Measurements from ENCODE around the gene FAM3C.

Gene FAM3C

GRCh38 chr7:121313793-121314676 lies 82.1 kb downstream of the FAM3C start:
- TF ChIP-seq CTCF (IDR thresholded peaks at IDR 0.05; ENCODE audit: low read depth, low read length): no peak
- Histone ChIP-seq H3K27ac (no peak overlapping the region; the same call in 1 of the 2 replicates), H3K27me3 (ENCODE audit: insufficient read depth, low read depth, severe bottlenecking) (no peaks in the 10 kb centered on the region), H3K36me3 (no peaks in the 10 kb centered on the region), H3K9me3 (ENCODE audit: severe bottlenecking) (no peaks in the 10 kb centered on the region), H3K4me3 (ENCODE audit: low read depth, low read length) (peak overlapping the region; percentile 28)
- DNase-seq: no peak

GRCh38 chr7:121313220-121313792 lies 82.8 kb downstream of the FAM3C start:
- Histone ChIP-seq H3K9me3 (ENCODE audit: severe bottlenecking) (no peaks in the 10 kb centered on the region), H3K36me3 (no peaks in the 10 kb centered on the region), H3K4me3 (ENCODE audit: low read depth, low read length) (no peak overlapping the region), H3K27ac (no peak overlapping the region; the same call in 1 of the 2 replicates), H3K27me3 (ENCODE audit: insufficient read depth, low read depth, severe bottlenecking) (no peaks in the 10 kb centered on the region)
- no peak for TF ChIP-seq CTCF (IDR thresholded peaks at IDR 0.05; ENCODE audit: low read depth, low read length)
- DNase-seq: no peak

- H3K36me3 ChIP-seq: no peaks in the 10 kb centered on the region
- no peak for DNase-seq
- H3K27ac ChIP-seq: no peak overlapping the region
- no peak overlapping the region for H3K4me3 ChIP-seq (ENCODE audit: low read depth, low read length)
- TF ChIP-seq CTCF (IDR thresholded peaks at IDR 0.05; ENCODE audit: low read depth, low read length): no peak
- H3K9me3 ChIP-seq (ENCODE audit: severe bottlenecking): no peaks in the 10 kb centered on the region
- H3K27me3 ChIP-seq (ENCODE audit: insufficient read depth, low read depth, severe bottlenecking): no peaks in the 10 kb centered on the region
Measured at GRCh38 chr7:121307021-121307574, 89.0 kb downstream of the FAM3C start.

- TF ChIP-seq CTCF (IDR thresholded peaks at IDR 0.05; ENCODE audit: low read depth, low read length): no peak
- Histone ChIP-seq H3K9me3 (ENCODE audit: severe bottlenecking) (no peaks in the 10 kb centered on the region), H3K27me3 (ENCODE audit: insufficient read depth, low read depth, severe bottlenecking) (no peaks in the 10 kb centered on the region), H3K36me3 (no peaks in the 10 kb centered on the region), H3K27ac (no peak overlapping the region), H3K4me3 (ENCODE audit: low read depth, low read length) (no peak overlapping the region)
- DNase-seq: no peak
Measured at GRCh38 chr7:121306565-121306964, 89.5 kb downstream of the FAM3C start.

- H3K4me3 ChIP-seq (ENCODE audit: low read depth, low read length): no peak overlapping the region
- no peak for TF ChIP-seq CTCF (IDR thresholded peaks at IDR 0.05; ENCODE audit: low read depth, low read length)
- H3K27ac ChIP-seq: no peak overlapping the region
- DNase-seq: no peak
- no peaks in the 10 kb centered on the region for H3K27me3 ChIP-seq (ENCODE audit: insufficient read depth, low read depth, severe bottlenecking)
- no peaks in the 10 kb centered on the region for H3K9me3 ChIP-seq (ENCODE audit: severe bottlenecking)
- H3K36me3 ChIP-seq: no peaks in the 10 kb centered on the region
Measured at GRCh38 chr7:121305109-121305508, 91.0 kb downstream of the FAM3C start.
